GM19328 (cell line): ENCODE measurements around the gene DHX38.

Source experiments
- ATAC-seq: cut with Tn5 transposase; IDR thresholded peaks from one replicate; pipeline ENCODE4 v1.9.1; 2021; ENCODE audit warnings: mild to moderate bottlenecking, moderate library complexity; ENCODE audit not compliant: unreplicated experiment

Gene DHX38

DNA sequence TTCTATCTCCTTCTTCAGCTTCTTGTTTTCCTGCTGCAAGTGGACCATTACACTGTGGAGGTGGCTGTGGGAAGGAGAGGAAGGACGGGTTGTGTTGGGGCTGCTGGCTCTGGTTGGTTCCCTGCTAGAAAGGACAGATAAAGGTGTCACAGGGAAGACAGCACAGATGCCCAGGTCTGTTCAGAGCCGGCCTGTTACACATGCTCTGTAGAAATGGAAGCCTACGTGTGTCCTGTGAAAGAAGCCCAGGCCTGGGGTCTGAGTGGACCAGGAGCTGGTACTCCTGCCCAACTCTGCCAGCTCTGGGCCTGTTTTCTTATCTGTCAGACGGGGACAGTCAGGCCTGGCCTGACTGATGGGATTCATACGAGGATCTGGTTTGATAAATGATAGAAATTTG is 26.4 kb downstream of the DHX38 start:
- no peak for ATAC-seq

DNA sequence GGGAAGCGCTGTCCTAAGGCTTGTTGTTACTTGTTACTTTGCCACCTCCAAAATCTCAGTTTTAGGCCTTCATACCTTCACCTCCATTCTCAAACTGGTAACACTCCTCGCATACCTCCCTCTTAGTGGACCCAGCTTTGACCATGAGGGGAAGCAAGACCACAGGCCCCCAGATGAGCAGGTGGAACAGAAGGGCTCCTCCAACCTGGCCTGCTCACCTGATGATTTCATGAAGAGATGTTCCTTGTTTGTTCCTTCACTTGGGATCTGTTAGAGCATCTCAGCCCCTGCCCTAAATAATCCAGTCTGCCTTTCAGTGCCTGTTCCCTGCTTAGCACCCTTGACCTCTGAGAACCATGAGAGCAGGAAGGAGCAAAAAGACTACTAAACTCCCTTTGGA is 28.7 kb downstream of the DHX38 start:
- ATAC-seq, result no peak

DNA sequence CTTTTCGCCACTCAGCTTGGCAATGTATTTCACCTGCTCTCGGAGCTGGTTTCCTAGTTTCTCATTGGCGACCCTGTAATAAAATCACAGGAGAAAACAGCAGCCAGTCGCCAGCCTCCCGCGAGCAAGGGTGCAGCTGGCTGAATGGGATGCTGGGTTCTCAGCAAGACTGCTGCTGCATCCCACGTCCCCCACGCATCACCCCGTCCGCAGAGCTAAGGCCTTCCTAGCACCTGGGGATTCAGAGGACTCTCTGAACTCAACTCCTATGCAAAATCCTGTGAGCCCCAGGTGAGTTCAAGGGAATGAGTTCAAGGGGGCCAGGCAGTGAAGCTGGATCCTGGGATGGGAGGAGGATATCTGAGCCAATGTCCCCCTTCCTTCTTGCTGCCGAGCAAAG is 29.3 kb downstream of the DHX38 start:
- no peak for ATAC-seq

DNA sequence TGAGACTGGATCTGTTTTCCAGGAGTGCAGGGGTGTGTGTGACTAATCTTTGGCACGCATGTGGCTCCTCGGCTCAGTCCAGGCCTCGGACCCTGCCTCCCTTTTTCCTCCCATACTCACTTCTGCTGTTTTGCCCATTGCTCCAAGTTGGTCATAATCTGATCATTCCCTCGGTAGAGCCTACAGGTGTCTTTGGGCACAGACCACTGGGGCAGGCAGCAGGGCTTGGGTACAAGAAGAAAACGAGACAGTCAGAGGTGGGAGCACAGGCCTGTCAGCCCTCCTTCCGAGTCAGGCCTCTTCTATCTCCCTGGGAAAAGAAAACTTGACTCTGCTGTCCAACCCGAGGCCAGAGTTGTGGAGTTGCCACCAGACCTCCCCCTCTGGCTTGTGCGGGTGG is 29.8 kb downstream of the DHX38 start:
- no peak for ATAC-seq

GRCh38 chr16:72124148-72124547 is 30.5 kb downstream of the DHX38 start:
- no peak for ATAC-seq

- no peak for ATAC-seq
Measured at GRCh38 chr16:72124761-72125634, 31.4 kb downstream of the DHX38 start.

DNA sequence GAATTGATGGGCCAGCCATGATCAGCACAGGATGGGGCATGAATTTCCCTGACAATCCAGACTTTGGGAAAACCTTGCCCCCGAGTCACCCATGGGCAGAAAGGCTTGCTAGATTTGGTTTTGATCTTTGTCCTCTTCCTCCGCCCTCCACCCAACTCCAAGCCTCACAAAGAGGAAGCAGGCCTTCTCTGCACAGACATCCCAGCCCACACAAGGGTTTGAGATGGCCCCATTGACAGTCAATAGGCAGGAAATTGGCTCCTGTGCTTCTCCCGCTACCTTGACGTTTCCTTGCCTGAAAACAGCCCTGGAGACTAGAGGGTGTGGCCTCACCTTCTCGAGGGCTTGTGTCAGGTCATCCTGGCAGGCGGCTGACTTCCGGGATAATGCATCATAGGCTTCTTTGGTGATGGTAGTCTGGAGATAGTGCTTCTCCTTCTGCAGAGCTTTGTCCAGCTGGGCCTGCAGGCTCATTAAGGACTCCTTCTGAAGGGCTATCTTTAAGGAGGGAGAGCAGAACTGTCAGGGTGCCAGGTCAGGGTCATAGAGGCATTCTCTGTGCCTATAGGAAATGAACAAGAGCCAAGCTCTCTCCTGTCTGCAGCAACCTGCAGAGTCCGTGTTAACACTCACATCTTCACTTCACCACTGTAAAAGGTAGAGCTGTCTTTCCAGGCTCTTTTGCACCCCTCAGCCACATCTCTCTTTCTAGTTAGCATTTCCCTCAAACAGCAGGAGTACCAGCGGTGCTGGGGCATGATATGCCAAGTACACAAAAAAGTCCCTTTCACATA is 32.2 kb downstream of the DHX38 start:
- ATAC-seq, result no peak

DNA sequence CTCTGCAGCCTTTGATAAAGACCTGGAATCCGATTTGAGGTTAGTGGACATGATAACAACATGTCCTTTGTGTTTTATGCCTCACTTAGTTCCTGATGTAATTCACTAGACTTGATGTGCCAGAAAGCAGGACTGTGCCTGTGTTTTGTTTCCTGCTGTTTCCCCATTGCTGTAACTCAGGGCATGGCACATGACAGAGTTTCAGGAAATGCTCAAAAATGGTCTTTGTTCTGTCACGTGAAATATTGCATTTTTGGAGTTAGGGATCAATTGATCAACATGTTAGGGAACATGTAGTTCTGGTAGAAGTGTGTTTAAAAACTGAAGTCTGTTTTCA is 32.8 kb downstream of the DHX38 start:
- ATAC-seq, result no peak

- no peak for ATAC-seq
Measured at GRCh38 chr16:72128701-72129100, 35.1 kb downstream of the DHX38 start.

DNA sequence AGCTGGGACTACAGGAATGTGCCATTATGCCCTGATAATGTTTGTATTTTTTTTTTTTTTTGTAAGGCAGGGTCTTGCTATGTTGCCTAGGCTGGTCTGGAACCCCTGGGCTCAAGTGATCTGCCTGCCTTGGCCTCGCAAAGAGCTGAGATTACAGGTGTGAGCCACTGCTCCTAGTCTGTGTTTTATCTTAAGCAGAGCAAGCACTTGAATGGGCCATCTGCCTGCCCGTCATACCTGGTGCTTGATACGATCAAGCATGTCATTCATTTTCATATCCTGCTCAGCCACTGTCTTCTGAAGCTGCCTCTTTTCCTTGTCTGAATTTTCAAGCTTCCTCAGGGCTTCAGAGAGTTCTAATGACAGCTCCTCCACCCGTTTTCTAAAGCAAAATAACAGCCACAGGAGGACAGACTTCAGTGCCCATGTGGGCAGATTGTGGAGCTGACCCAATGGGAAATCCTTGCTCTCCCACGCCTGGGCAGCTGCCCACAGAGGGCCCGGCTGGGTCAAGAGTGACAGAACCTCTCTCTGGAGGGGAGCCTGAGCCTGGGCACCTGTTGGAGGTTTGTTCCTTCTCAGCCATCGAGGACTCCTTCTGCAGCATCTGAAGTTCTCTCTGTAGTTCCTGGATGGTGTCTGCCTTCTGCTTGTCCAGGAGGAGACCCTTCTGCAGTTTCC is 36.5 kb downstream of the DHX38 start:
- no peak for ATAC-seq

GRCh38 chr16:72131036-72131435 is 37.4 kb downstream of the DHX38 start:
- no peak for ATAC-seq

GRCh38 chr16:72132726-72133125 is 39.1 kb downstream of the DHX38 start:
- ATAC-seq, result no peak

GRCh38 chr16:72134507-72134906 is 40.9 kb downstream of the DHX38 start:
- ATAC-seq, result no peak

DNA sequence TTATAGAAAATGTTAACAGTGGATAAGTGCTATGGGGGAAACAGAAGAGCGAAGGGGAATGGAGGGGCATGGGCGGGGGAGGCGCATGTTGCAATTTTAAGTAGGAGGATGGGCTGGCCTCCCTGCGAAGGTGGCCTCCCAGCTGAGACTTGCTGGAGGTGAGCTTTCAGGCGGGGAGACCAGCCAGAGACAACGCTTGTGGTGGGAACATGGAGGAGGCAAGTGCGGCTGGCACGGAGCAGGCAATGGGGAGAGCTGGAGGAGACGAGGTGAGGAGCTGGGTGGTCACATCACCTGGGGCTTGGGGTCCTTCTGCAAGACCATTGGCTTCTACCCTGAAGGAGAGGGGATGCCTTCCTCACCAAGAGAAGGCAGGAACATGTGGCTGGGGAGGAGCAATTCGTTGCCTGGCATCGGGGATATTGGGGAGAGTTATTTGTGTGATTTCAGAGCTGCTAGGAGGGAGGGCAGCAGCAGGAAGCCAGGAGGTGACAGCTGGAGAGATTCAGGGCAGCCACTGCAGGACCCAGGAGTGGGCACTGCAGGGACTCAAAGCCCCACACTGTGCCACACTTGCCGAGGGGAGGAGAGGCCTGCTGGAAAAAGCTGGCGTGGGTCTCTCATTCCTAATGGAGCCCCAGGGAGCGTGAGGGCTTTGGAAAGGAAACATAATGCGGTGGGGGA is 43.9 kb downstream of the DHX38 start:
- ATAC-seq, result no peak

DNA sequence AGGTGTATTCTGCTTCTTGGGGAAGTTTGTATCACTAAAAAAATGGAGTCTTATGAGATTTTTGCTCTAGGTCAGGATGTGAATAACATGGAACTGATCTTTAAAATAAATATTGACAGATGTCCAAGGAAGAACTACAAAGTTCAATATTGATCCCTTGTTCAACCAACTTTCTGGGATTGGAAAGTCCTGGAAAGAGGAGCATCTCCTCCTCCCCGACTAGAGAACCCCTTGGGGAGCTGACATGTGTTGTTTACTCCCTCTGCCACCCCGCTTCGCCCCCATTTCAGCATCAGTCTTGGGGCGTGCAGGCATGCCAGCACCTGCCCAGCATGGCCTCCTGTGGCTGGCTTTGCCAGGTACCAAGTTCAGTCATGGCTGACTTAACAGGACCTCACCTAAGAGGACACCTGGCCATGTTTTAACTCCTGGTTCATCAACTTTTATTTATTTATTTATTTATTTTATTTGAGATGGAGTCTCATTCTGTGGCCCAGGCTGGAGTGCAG is 44.5 kb downstream of the DHX38 start:
- ATAC-seq, result no peak

DNA sequence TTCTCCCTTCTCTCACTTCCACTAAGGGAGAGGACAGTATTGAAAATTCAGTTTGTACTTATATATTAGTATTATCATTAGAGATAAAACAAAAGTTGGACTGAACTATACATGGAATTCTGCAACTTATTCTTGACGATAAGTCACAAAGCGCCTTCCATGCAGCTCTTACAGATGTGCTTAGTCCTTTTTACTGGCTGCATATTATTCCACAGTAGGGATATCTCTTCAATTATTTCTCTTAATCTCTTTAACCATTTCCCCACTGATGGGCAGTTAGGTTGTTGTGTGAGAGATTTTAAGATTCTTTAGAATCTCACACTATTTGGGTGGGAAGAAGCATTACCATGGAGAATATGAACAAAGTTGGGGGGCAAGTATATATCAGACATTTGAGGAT is 46.3 kb downstream of the DHX38 start:
- no peak for ATAC-seq

DNA sequence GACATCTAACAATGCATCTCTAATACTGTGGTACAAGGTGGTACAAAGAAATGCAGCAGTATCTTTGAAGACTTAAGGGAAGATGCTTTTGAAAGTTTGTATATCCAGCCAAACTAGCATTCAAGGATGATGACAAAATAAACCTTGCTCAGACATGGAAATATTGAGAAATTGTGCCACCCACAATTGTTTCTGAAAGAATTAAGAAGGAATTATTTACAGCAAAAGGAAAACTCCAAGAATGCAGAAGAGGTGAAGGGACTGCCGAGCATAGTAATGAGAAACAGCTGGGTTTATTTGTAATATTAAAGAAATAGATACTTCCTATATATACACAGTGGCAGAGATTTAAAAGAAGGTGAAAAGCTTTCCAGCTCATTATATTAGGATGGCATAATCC is 48.8 kb downstream of the DHX38 start:
- no peak for ATAC-seq

DNA sequence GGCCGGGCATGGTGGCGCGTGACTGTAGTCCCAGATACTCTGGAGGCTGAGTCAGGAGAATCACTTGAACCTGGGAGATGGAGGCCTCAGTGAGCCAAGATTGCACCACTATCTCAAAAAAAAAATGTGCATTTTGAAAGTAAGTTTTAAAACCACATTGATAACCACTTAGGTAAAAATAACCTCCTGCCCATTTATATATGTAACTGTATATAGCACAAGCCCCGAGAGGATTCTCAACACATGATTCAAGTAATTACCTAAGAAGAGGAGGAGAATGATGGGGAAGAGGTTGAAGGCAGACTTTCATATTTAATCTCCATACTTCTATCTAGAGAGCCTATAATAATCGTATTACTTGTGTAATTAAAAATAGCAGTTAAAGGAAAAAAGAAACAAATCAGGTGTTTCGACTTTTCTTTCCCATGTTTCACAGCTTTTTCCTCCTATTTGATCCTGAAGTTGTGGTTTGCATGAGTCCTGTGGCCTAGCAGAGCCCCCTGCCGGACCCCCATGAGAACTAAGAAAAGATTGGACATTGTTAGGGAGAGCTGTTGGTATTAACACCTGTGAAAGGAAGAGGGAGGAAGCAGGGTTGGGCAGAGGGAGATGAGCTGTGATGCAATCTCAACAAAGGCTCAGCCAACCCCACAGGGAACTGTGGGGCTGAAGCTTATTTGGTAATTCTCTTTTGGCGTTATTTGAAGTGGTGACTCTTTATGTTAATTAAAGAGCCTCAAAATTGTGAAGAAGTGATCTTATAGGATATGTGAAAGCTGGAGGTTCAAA is 56.2 kb downstream of the DHX38 start:
- no peak for ATAC-seq

DNA sequence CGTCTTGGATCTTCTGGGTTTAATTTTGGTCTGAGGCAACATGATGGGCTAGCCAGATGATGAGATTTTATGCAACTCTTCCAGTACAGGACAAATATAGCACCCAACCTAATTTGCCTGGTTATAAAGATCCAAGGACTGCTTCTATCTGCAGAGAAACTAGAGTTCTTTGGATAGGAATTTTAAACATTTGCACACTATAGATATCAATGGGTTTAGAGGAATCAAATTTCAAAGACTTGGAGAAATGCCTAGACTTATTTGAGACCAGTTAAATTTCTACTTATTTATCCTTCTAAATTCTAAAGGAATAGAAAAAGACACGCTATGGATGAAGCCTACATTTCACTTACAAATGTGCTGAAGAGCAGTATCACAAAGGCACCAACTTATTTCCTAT is 65.7 kb downstream of the DHX38 start:
- ATAC-seq, result no peak

- no peak for ATAC-seq
Measured at GRCh38 chr16:72159801-72160200, 66.2 kb downstream of the DHX38 start.
